HepG2 (cell line): ENCODE data around the gene NOVA2. TPM values are rescaled to one million over a fixed set of nuclear protein-coding genes. Genes with fewer than 3 reads are reported as not detected.

ENCODE experiments used
- ATAC-seq: fragments of 200-7000 bp; cut with Tn5 transposase; 3 replicates; pipeline ENCODE4 v1.9.1; 2020; ENCODE audit warnings: mild to moderate bottlenecking, moderate library complexity
- BruUV-seq: library from RNA; stranded (reverse); fragments of 400-500 nt; replicated peaks from 2 replicates; lab custom pipeline; 2021; lab: Mats Ljungman, UMichigan
- CTCF ChIA-PET: fragments of 300-600 bp; formaldehyde crosslinking; extraction: SDS; loops from one replicate; lab custom pipeline; 2021; ENCODE audit warnings: low total read pairs, inconsistent platforms, low intra/inter-chr PET ratio; lab: Yijun Ruan, JAX
- POLR2A ChIA-PET: fragments of 350-600 bp; sonication (Branson Sonifier 250); formaldehyde crosslinking; loops from one replicate; lab custom pipeline; 2020; ENCODE audit warnings: antibody characterized with exemption, inconsistent platforms; lab: Yijun Ruan, JAX
- DNase-seq: peaks from one replicate; pipeline ENCODE4 v3.0.0-alpha.2; 2015; ENCODE audit warnings: low spot score
- FAIRE-seq: peaks from 3 replicates; lab custom pipeline; 2011; peaks lifted over from hg19 to GRCh38; lab: Jason Lieb, UNC
- H2AFZ ChIP-seq: one replicate; pipeline ENCODE4 v1.6.1; 2011; ENCODE audit warnings: low read length, inconsistent platforms
- H3K27ac ChIP-seq: fragments of 300-600 bp; 3 replicates; pipeline ENCODE4 v1.8.0; 2011; ENCODE audit warnings: mixed run types, mild to moderate bottlenecking, mixed read lengths, low read length, inconsistent platforms; ENCODE audit not compliant: insufficient read depth; ENCODE audit errors: extremely low read length
- H3K27me3 ChIP-seq, 2 experiments: fragments of 200-600 bp in 1 of 2; 2 replicates in 1 of 2; 3 replicates in 1 of 2; pipeline versions ENCODE4 v1.6.0 to v1.8.0; 2011; ENCODE audit warnings: low read length in 2 of 2, mild to moderate bottlenecking in 2 of 2, moderate library complexity in 2 of 2, inconsistent platforms in 1 of 2; ENCODE audit not compliant: insufficient read depth in 2 of 2, control insufficient read depth in 1 of 2
- H3K36me3 ChIP-seq, 2 experiments: fragments of 200-600 bp in 1 of 2; replicated peaks in 1 of 2; 2 replicates in 1 of 2; 3 replicates in 1 of 2; pipeline versions ENCODE4 v1.5.1 to v1.8.0; 2011; ENCODE audit warnings: low read length in 2 of 2, inconsistent platforms in 1 of 2; ENCODE audit not compliant: insufficient read depth in 2 of 2, control insufficient read depth in 1 of 2
- H3K4me1 ChIP-seq: 2 replicates; pipeline ENCODE4 v1.5.1; 2012; ENCODE audit warnings: low read length, inconsistent platforms; ENCODE audit not compliant: insufficient read depth
- H3K4me2 ChIP-seq: 2 replicates; pipeline ENCODE4 v1.6.0; 2011; ENCODE audit warnings: low read depth, low read length, inconsistent platforms
- H3K4me3 ChIP-seq, 3 experiments: fragments of 200-600 bp in 1 of 3; sonication (generic), shearing (Covaris generic) in 1 of 3; replicated peaks in 1 of 3; 2 replicates each; pipeline ENCODE4 v1.5.1; 2011 to 2016; ENCODE audit warnings: low read length in 3 of 3, inconsistent platforms in 2 of 3, low read depth in 2 of 3, mild to moderate bottlenecking in 2 of 3, control low read depth in 1 of 3, mixed read lengths in 1 of 3; ENCODE audit not compliant: insufficient read depth in 1 of 3
- H3K79me2 ChIP-seq: one replicate; pipeline ENCODE4 v1.6.1; 2011; ENCODE audit warnings: low read length, inconsistent platforms; ENCODE audit not compliant: insufficient read depth
- H3K9ac ChIP-seq: 2 replicates; pipeline ENCODE4 v1.6.0; 2011; ENCODE audit warnings: mild to moderate bottlenecking, low read depth, low read length, inconsistent platforms; ENCODE audit not compliant: insufficient read depth
- H3K9me3 ChIP-seq: 2 replicates; pipeline ENCODE4 v1.5.1; 2012; ENCODE audit warnings: mild to moderate bottlenecking, low read length
- H4K20me1 ChIP-seq: 2 replicates; pipeline ENCODE4 v1.6.0; 2011; ENCODE audit warnings: inconsistent platforms, mild to moderate bottlenecking, low read length, moderate library complexity; ENCODE audit not compliant: insufficient read depth
- CC2D1A ChIP-seq: sonication (generic); formaldehyde crosslinking; IDR thresholded peaks from 2 replicates; pipeline ENCODE4 v1.8.1; 2023; ENCODE audit warnings: mild to moderate bottlenecking, missing genetic modification reagents
- HDAC6 ChIP-seq: fragments of 200-600 bp; sonication (generic); IDR thresholded peaks from 2 replicates; pipeline ENCODE4 v1.7.0; 2017; ENCODE audit warnings: mild to moderate bottlenecking, antibody characterized with exemption, low read length, low read depth
- MAFG ChIP-seq: sonication (generic); formaldehyde crosslinking; IDR thresholded peaks from 2 replicates; pipeline ENCODE4 v1.5.1; 2020; ENCODE audit warnings: mild to moderate bottlenecking, missing genetic modification reagents
- NR1H2 ChIP-seq: sonication (generic); formaldehyde crosslinking; IDR thresholded peaks from 2 replicates; pipeline ENCODE4 v1.8.1; 2022; ENCODE audit warnings: low read depth, missing genetic modification reagents, borderline replicate concordance
- RFX3 ChIP-seq: IDR thresholded peaks from 2 replicates; pipeline ENCODE4 v1.6.1; 2016; ENCODE audit warnings: missing biosample characterization, missing genetic modification reagents
- ZKSCAN1 ChIP-seq: fragments of 150-350 bp; IDR thresholded peaks from 2 replicates; pipeline ENCODE4 v1.6.1; 2014; ENCODE audit warnings: low read length
- ZNF20 ChIP-seq: sonication (generic); formaldehyde crosslinking; IDR thresholded peaks from 2 replicates; pipeline ENCODE4 v1.4.0; 2020; ENCODE audit warnings: mild to moderate bottlenecking, moderate library complexity, missing genetic modification reagents
- ZNF468 ChIP-seq: sonication (generic); formaldehyde crosslinking; IDR thresholded peaks from 2 replicates; pipeline ENCODE4 v1.8.0; 2022; ENCODE audit warnings: mild to moderate bottlenecking, moderate library complexity, missing genetic modification reagents
- ZNF547 ChIP-seq: sonication (generic); formaldehyde crosslinking; IDR thresholded peaks from 2 replicates; pipeline ENCODE4 v1.5.1; 2020; ENCODE audit warnings: mild to moderate bottlenecking, missing genetic modification reagents
- ZNF720 ChIP-seq: sonication (generic); formaldehyde crosslinking; IDR thresholded peaks from 2 replicates; pipeline ENCODE4 v1.4.0; 2020; ENCODE audit warnings: missing genetic modification reagents
- WGBS: methylation state at CpG from one replicate; pipeline ENCODE4 v1.1.6; 2017; ENCODE audit warnings: low lambda C conversion rate; 5-methylcytosine and 5-hydroxymethylcytosine counted together
- in situ Hi-C: cut with HindIII; loops from 2 replicates; pipeline ENCODE4 v1.10.0; 2017; ENCODE audit warnings: low pct_unique_long_range_greater_than_20kb; ENCODE audit not compliant: extremely low pct_ligation_motif_present
- intact Hi-C: fragments of 100-400 bp; cut with micrococcal nuclease; formaldehyde crosslinking; loops from one replicate; pipeline ENCODE4 v1.10.0; 2022; ENCODE audit not compliant: unreplicated experiment
- polyA plus RNA-seq, 8 experiments: library from polyadenylated mRNA; depleted of rRNA in 3 of 8; stranded (reverse) in 7 of 8; unstranded in 1 of 8; fragments of >200 nt; fragmentation: Illumina TruSeq in 4 of 8; extraction: Trizol in 4 of 8; gene quantifications; 2 replicates each; pipeline versions ENCODE4 v1.2.1 to v1.2.3, GENCODE V29; 2011 to 2016; ENCODE audit warnings: low read depth in 4 of 8, missing spikeins in 1 of 8, mixed read lengths in 1 of 8; ENCODE audit not compliant: insufficient read depth in 1 of 8
- total RNA-seq, 5 experiments: library from RNA; depleted of rRNA; stranded (reverse); fragments of >200 nt; fragmentation: Illumina TruSeq; extraction: Trizol; gene quantifications; 2 replicates each; pipeline ENCODE4 v1.2.3, GENCODE V29; 2016; ENCODE audit warnings: low read depth in 1 of 5
- TF ChIP-seq, protein P1 (sequence below): sonication (generic); formaldehyde crosslinking; IDR thresholded peaks from 2 replicates; pipeline ENCODE4 v1.8.0; 2023; ENCODE audit warnings: mild to moderate bottlenecking, missing genetic modification reagents
- TF ChIP-seq, protein P2 (sequence below): sonication (generic); formaldehyde crosslinking; IDR thresholded peaks from 2 replicates; pipeline ENCODE4 v1.9.0; 2021; ENCODE audit warnings: missing genetic modification reagents, borderline replicate concordance
- TF ChIP-seq, protein P3 (sequence below): sonication (generic); formaldehyde crosslinking; IDR thresholded peaks from 2 replicates; pipeline ENCODE4 v1.5.0; 2020; ENCODE audit warnings: mild to moderate bottlenecking, missing genetic modification reagents

NOVA2 gene
- total and polyA plus RNA-seq, 2 of the 13 experiments (the other 11 are each of a cell fraction or from before 2014, with no cell fraction given), result not detected

DNA sequence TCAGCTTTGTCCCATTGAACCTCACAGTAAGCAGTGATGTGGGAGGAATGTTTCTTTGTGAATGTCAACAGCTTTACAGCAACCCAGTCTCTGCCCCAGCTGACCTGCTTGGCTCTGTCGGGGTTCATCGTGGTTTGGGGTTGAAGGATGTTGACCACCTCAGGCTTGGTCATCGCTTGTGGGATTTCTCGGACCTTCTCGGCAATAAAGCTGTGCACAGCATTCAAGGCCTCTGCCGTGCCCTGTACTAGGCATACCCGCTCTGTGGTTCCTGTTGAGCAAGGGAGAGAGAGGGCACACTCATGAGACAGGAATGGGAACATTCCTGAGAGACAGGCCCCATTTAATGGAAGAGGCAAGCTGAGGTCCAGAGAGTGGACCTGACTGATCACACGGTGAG, 20.0 kb downstream of the NOVA2 start:
- Histone ChIP-seq H2AFZ (no peak overlapping the region), H3K4me3 (no peak overlapping the region), H3K27ac (no peak overlapping the region), H3K9me3 (no peaks in the 10 kb centered on the region), H4K20me1 (no peaks in the 10 kb centered on the region), H3K36me3 (no peaks in the 10 kb centered on the region), H3K79me2 (no peaks in the 10 kb centered on the region), H3K4me2 (no peak overlapping the region), H3K9ac (no peak overlapping the region), H3K27me3 (peaks cover 3 to 6% of the 10 kb centered on the region in 2 experiments; a peak in 3 of 5 replicates), H3K4me1 (no peaks in the 10 kb centered on the region)
- CTCF ChIA-PET, result no interaction called here
- DNase-seq, result no peak
- no peak for TF ChIP-seq ZNF20 (CRISPR knock-in tag)
- no peak for TF ChIP-seq RFX3
- no peak for TF ChIP-seq ZNF547
- no peak for TF ChIP-seq ZKSCAN1
- TF ChIP-seq, protein P1, sequence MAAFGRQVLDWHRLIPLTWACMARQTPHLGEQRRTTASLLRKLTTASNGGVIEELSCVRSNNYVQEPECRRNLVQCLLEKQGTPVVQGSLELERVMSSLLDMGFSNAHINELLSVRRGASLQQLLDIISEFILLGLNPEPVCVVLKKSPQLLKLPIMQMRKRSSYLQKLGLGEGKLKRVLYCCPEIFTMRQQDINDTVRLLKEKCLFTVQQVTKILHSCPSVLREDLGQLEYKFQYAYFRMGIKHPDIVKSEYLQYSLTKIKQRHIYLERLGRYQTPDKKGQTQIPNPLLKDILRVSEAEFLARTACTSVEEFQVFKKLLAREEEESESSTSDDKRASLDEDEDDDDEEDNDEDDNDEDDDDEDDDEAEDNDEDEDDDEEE, result no peak
- TF ChIP-seq, protein P2, sequence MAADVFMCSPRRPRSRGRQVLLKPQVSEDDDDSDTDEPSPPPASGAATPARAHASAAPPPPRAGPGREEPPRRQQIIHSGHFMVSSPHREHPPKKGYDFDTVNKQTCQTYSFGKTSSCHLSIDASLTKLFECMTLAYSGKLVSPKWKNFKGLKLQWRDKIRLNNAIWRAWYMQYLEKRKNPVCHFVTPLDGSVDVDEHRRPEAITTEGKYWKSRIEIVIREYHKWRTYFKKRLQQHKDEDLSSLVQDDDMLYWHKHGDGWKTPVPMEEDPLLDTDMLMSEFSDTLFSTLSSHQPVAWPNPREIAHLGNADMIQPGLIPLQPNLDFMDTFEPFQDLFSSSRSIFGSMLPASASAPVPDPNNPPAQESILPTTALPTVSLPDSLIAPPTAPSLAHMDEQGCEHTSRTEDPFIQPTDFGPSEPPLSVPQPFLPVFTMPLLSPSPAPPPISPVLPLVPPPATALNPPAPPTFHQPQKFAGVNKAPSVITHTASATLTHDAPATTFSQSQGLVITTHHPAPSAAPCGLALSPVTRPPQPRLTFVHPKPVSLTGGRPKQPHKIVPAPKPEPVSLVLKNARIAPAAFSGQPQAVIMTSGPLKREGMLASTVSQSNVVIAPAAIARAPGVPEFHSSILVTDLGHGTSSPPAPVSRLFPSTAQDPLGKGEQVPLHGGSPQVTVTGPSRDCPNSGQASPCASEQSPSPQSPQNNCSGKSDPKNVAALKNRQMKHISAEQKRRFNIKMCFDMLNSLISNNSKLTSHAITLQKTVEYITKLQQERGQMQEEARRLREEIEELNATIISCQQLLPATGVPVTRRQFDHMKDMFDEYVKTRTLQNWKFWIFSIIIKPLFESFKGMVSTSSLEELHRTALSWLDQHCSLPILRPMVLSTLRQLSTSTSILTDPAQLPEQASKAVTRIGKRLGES, result no peak
- TF ChIP-seq, protein P3, sequence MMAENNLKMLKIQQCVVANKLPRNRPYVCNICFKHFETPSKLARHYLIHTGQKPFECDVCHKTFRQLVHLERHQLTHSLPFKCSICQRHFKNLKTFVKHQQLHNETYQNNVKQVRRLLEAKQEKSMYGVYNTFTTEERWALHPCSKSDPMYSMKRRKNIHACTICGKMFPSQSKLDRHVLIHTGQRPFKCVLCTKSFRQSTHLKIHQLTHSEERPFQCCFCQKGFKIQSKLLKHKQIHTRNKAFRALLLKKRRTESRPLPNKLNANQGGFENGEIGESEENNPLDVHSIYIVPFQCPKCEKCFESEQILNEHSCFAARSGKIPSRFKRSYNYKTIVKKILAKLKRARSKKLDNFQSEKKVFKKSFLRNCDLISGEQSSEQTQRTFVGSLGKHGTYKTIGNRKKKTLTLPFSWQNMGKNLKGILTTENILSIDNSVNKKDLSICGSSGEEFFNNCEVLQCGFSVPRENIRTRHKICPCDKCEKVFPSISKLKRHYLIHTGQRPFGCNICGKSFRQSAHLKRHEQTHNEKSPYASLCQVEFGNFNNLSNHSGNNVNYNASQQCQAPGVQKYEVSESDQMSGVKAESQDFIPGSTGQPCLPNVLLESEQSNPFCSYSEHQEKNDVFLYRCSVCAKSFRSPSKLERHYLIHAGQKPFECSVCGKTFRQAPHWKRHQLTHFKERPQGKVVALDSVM, result no peak
- TF ChIP-seq HDAC6, result no peak
- no peak for TF ChIP-seq NR1H2
- TF ChIP-seq MAFG (CRISPR knock-in tag), result no peak
- TF ChIP-seq ZNF720 (CRISPR knock-in tag), result no peak
- TF ChIP-seq CC2D1A, result no peak
- TF ChIP-seq ZNF468 (CRISPR knock-in tag), result no peak
- POLR2A ChIA-PET, result no interaction called here
- WGBS, result 32% methylated on average over 4 of the region's 8 CpGs
- no peak for FAIRE-seq
- in situ Hi-C loops, result no loop called here
- no TSS peak for BruUV-seq
- intact Hi-C loops, result no loop called here
- no peak for ATAC-seq
